ENCODE data around the gene CNP.

- TF ChIP-seq POLR2A (IDR thresholded peaks at IDR 0.05) (no peak), CTCF (IDR thresholded peaks at IDR 0.05) (no peak), EP300 (IDR thresholded peaks at IDR 0.05) (no peak)
Observed at GRCh38 chr17:41992576-41992975, 26.0 kb downstream of the CNP start.
